Mesodermal cell (in vitro differentiated cells): ENCODE data around the gene ESD. TPM values are rescaled to one million over a fixed set of nuclear protein-coding genes. Genes with fewer than 3 reads are reported as not detected.

Experiments used
- H3K27ac ChIP-seq: 2 replicates; pipeline ENCODE4 v1.7.0; 2013; ENCODE audit warnings: mild to moderate bottlenecking, low read depth, low read length, moderate library complexity; ENCODE audit not compliant: severe bottlenecking
- H3K36me3 ChIP-seq: 2 replicates; pipeline ENCODE4 v1.7.1; 2013; ENCODE audit warnings: mild to moderate bottlenecking, low read length, moderate library complexity; ENCODE audit not compliant: control insufficient read depth, insufficient read depth
- H3K4me1 ChIP-seq: one replicate; pipeline ENCODE4 v1.7.1; 2013; ENCODE audit warnings: mild to moderate bottlenecking, low read length; ENCODE audit not compliant: insufficient read depth, control insufficient read depth, poor library complexity, severe bottlenecking
- H3K4me3 ChIP-seq: 2 replicates; pipeline ENCODE4 v1.7.0; 2013; ENCODE audit warnings: low read length, control low read depth, mild to moderate bottlenecking; ENCODE audit not compliant: insufficient read depth, poor library complexity, severe bottlenecking; ENCODE audit errors: extremely low read depth
- H3K9me3 ChIP-seq: 2 replicates; pipeline ENCODE4 v1.7.1; 2013; ENCODE audit warnings: mild to moderate bottlenecking, low read length, moderate library complexity; ENCODE audit not compliant: control insufficient read depth
- WGBS, 2 experiments: methylation state at CpG; one replicate each; pipeline ENCODE4 v1.1.5; 2013; ENCODE audit warnings: missing lambda C conversion rate in 2 of 2; ENCODE audit not compliant: insufficient coverage in 2 of 2; 5-methylcytosine and 5-hydroxymethylcytosine counted together
- polyA plus RNA-seq, 2 experiments: library from polyadenylated mRNA; stranded (reverse); fragments of 50-300 nt; gene quantifications; one replicate each; pipeline ENCODE4 v1.2.3, GENCODE V29; 2013

ESD gene, protein sequence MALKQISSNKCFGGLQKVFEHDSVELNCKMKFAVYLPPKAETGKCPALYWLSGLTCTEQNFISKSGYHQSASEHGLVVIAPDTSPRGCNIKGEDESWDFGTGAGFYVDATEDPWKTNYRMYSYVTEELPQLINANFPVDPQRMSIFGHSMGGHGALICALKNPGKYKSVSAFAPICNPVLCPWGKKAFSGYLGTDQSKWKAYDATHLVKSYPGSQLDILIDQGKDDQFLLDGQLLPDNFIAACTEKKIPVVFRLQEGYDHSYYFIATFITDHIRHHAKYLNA
- polyA plus RNA-seq (2013, experiment 1 of 2), result 157 TPM
- 165 TPM for polyA plus RNA-seq (2013, experiment 2 of 2)

DNA sequence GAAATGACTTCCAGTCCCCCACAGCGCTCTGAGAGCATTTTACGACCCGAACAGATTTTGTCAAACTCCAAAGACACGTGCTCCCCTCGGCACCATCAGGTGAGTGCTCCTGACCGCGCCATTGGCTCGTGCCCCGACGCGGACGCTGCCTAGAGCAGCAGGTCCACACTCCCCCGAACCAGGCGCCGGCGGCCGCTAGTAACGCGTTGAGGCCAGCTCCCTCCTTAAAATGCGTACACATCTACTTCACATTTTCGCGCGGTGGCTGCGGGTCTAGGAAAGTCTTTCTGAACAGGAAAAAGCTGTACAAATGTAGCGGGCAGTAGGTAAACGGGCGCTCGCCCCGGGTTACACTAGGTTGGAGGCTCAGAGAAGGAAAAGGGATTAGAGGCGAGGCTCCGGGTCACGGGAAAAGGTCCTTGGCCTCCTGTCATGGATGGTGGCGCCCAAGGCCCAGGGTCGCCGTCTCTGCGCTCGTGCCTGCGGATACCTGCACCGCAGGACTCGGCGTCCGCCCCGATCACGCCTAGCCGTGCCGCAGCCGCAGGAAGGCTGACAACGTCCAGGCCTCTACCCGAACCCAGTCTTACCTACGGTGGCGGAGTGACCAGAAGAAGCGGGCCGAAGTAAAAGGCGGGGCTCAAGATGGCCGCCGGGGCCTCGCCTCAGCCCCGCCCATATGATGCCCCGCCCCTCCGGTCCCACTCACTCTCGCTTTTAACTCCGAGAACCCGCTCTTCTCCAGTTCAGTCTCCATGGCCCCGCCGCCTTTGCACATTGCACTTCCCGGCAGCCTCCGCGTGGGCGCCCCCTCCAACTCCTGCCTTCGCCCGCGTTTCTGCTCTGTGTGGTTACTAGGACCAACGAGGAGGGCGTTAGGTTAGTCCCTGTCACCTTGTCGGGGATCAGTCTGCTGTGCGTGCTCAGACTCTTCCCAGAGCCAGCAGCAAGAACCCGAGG lies at the start of gene ESD:
ESD (minus strand) TSS at position 647 of the 960 bp plus-strand sequence. CDS start 5,748 bp downstream, outside the sequence.
- peak within 1 kb of the TSS; percentile 71 for H3K4me3 ChIP-seq

DNA sequence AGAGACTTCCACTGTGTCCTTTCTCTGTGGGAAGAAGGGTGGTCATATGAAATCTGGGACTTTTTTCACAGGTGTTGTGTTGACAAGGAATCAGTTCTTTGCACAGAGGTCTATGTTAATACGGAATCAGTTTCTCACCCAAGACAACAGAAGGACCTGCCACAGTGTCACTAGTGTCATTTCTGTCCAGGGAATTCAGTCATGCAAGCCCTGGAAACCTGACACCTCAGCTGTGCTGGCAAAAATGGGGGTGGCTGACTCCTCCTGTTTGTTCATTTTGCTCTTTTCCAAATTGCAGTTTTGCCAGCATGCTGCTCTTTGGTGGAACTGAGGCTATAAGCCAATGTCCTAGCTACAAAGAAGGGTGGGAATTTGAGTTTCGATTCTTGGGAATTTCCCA lies 49.8 kb upstream of the ESD start:
- 84 to 94% methylated on average over 2 of the region's 2 CpGs for WGBS, 2 experiments
- Histone ChIP-seq H3K9me3 (no peaks in the 10 kb centered on the region), H3K4me3 (no peak overlapping the region), H3K4me1 (no peaks in the 10 kb centered on the region), H3K27ac (no peak overlapping the region), H3K36me3 (no peaks in the 10 kb centered on the region)

More for the DNA sequence above, at the start of gene ESD:
- H3K36me3 ChIP-seq, result peaks cover 13% of the 10 kb centered on the region
- WGBS, 2 experiments, result 3 to 6% methylated on average over 54 to 68 of the region's 77 CpGs
- peak within 1 kb of the TSS; percentile 78 for H3K27ac ChIP-seq
- peaks cover 4% of the 10 kb centered on the region for H3K4me1 ChIP-seq
- no peaks in the 10 kb centered on the region for H3K9me3 ChIP-seq

DNA sequence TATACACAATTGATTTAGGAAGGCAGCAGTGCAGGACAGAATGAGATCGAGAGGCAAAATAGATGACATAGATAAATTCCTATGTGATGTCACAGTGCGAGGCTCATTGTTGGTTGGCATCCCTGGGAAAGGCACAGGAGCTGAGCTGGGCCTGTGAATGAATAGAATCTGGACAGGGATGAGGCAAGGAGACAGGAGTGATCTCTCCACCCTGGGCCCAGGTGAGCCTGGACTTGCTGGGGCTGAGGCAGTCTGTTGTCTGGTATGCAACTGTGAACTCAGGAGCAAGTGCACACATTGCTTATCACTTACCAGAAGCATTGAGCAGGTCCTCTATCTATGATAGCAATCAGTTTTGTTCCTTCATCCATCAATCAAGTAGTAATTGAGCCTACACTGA lies 48.2 kb upstream of the ESD start:
- 93 to 96% methylated on average over 2 of the region's 2 CpGs for WGBS, 2 experiments

DNA sequence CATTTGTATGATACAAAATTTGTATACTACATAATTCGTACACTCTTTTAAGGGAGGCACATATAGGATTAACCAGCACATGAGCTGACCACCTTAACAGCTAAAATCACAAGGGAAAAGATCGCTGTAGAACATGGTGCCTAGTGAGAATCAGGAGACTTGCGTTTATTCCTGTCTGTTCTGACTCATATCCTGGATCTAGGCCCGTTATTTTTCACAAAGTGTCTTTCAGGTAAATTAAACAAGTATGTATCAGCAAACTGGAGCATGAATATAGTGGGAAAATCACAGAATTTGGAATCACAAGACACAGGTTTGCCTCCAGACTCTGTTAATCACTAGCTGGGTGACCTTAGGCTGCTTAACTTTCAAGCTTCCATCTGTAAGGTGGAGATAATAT lies 47.5 kb upstream of the ESD start:
- 78 to 92% methylated on average over 2 to 3 of the region's 4 CpGs for WGBS, 2 experiments
- no peak overlapping the region for H3K4me3 ChIP-seq
- no peak overlapping the region for H3K27ac ChIP-seq
- no peaks in the 10 kb centered on the region for H3K36me3 ChIP-seq
- H3K9me3 ChIP-seq, result no peaks in the 10 kb centered on the region
- no peaks in the 10 kb centered on the region for H3K4me1 ChIP-seq

More for the DNA sequence above, 48.2 kb upstream of the ESD start:
- H3K27ac ChIP-seq, result no peak overlapping the region
- H3K4me1 ChIP-seq, result no peaks in the 10 kb centered on the region
- no peak overlapping the region for H3K4me3 ChIP-seq
- H3K36me3 ChIP-seq, result no peaks in the 10 kb centered on the region
- H3K9me3 ChIP-seq, result no peaks in the 10 kb centered on the region

DNA sequence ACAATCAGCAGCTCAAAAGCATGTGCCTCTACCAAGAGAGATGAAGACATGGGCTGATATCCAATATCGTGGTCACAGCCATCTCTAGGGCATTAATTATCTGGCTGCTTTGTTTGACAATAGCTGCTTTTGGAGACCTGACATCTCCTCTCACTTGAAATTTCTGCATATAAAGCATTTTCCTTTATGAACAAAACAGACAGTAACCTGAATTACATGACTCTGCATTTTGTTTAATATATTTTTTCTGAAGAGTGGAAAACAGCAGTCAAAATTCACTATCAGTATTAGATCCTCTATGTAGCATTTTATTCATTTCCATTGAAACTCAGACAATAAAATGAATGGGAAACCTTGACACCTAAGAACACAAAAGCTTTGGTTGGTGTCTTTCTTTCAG lies 42.4 kb upstream of the ESD start:
- no peak overlapping the region for H3K4me3 ChIP-seq
- no peaks in the 10 kb centered on the region for H3K4me1 ChIP-seq
- H3K27ac ChIP-seq, result no peak overlapping the region
- WGBS, 2 experiments, result 91 to 100% methylated on average over 1 of the region's 1 CpG
- H3K36me3 ChIP-seq, result no peaks in the 10 kb centered on the region
- H3K9me3 ChIP-seq, result no peaks in the 10 kb centered on the region

DNA sequence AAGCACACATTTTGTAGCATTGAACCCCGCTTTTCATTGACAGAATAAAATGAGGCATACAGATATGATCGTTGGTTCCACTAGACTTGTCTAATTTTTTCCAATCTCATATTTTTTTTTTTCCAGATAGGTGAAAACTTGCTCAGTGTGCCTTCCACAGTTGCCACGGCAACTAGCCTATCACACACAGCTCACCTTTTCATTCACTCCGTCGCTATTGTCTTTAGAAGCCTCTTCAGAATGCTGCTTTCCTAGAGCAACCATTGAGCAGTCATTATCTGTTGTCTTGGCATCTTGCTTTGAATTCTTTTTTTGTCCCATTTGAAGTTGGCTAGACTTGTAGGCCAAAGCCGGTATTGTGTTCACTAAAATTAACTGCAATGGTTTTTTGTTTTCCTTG lies 37.7 kb upstream of the ESD start:
- Histone ChIP-seq H3K36me3 (no peaks in the 10 kb centered on the region), H3K9me3 (no peaks in the 10 kb centered on the region), H3K4me1 (no peaks in the 10 kb centered on the region), H3K4me3 (no peak overlapping the region), H3K27ac (no peak overlapping the region)
- WGBS, 2 experiments, result 93 to 95% methylated on average over 4 to 6 of the region's 6 CpGs

DNA sequence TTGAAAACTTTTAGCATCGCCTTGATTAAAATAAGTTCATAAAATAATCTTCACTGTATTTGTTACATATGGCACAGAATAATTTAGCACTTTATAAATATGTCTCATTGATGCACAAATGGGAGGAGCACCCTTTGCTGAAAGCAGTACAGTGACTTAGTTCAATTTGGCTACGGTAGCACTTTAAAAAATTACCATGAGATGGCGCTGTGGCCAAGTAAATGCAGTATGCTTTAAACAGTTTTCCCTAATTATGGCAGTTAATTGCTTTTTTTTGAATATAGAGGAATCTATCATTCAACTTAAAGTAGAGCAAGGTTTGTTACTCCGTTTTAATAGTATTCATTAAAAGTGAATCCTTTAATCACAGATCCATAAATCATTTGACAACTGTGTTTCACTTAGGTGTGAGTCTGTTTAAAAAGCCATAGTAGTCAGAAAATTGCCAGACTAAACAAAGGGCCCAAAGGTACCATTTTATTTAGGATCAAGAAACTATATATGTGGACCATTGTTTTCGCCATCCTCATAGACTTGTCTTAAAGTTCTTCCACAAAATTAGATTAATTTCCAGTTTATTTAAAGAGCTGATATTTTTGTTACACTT lies 34.7 kb upstream of the ESD start:
- Histone ChIP-seq H3K27ac (no peak overlapping the region), H3K9me3 (no peaks in the 10 kb centered on the region), H3K4me1 (no peaks in the 10 kb centered on the region), H3K36me3 (no peaks in the 10 kb centered on the region), H3K4me3 (no peak overlapping the region)
- WGBS, 2 experiments, result no CpG with 5 or more reads among the region's 5 CpGs

DNA sequence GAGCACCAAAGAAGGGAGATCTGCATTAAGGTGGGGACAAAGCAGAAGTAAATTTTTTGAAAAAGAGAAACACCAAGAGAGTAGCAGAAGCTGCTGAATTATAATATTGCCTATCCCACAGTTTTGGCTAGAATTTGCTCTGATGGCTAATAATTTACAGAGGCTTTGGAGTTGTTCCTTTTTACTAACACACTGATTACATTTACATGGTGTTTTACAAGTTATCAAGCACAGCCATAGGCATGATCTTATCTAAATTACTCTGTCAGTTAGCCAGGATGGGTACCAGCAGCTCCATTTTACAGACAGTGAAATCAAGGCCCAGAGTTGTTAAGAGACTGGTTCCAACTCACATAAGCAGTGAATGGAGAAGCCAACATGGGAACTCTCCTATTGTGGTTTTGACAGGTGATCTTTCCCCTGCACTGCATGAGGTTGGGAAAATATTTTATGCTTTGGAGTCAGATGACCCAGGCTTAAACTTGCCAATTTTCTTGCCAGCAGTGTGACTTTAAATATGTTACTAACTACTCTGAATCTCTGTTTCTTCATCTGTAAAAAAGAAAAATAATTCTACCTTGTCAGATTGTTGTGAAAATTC lies 33.5 kb upstream of the ESD start:
- H3K9me3 ChIP-seq, result no peaks in the 10 kb centered on the region
- H3K4me3 ChIP-seq, result no peak overlapping the region
- H3K4me1 ChIP-seq, result no peaks in the 10 kb centered on the region
- H3K27ac ChIP-seq, result no peak overlapping the region
- no peaks in the 10 kb centered on the region for H3K36me3 ChIP-seq

DNA sequence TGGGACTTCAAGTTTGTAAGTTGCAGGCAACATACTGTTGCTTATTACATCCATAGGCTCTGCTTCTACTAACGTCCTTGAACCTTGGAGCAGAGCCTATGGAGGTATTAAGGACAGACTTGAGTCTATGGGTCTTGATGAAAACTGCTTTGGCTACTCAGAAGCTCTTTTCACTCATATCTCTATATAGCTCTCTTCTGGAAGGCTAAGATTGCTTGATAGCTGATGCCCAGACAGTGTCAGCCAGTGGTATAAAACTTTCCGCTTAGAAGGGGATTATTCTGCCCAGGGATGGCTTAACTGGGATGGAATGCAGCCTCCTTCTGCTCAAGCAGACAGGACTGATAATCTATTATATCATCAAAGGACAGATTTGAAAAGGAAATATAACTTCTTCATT lies 25.6 kb upstream of the ESD start:
- H3K9me3 ChIP-seq, result no peaks in the 10 kb centered on the region
- 57% methylated on average over 1 of the region's 2 CpGs; no CpG with 5 or more reads in 1 of the 2 experiments for WGBS, 2 experiments
- H3K27ac ChIP-seq, result no peak overlapping the region
- no peak overlapping the region for H3K4me3 ChIP-seq
- no peaks in the 10 kb centered on the region for H3K4me1 ChIP-seq
- no peaks in the 10 kb centered on the region for H3K36me3 ChIP-seq

DNA sequence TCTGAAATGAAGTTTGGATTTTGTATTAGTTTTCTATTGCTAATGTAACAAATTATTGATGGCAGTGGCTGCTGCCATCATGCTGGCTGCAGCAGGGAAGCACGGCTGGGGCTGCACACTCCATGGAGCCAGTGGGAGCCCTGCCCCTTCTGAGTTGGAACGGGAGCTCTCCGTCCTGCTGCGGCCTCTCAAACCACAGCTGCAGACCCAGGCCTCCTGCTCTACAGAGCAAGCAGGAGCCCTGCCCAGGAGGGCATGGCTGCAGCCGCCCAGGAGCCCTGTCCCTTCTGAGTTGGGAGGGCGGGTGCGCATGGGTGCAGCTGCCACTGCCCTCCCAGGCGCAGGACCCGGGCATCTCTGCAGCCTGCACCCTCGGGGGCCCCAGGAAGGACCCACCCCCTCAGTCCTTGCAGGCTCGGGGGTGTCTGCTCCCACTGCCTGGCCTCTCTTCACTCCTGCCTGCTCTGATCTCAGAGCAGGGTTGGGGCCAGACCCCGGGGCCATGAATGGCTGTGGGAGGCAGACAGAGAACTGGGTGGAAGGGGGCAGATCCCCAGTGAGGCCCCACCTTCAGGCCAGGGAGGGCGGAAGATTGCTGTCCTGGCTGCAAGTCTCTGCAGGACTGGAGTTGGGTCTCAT lies 21.0 kb upstream of the ESD start:
- Histone ChIP-seq H3K27ac (no peak overlapping the region), H3K9me3 (no peaks in the 10 kb centered on the region), H3K4me1 (no peaks in the 10 kb centered on the region), H3K36me3 (no peaks in the 10 kb centered on the region), H3K4me3 (no peak overlapping the region)
- WGBS, 2 experiments, result 85 to 95% methylated on average over 8 to 11 of the region's 13 CpGs
